Fibroblast of the conjunctiva (primary cell): ENCODE data around the gene SRGAP3.

Source experiments
- DNase-seq: peaks from one replicate; pipeline ENCODE4 v3.0.0-alpha.2; 2010; ENCODE audit warnings: low read depth

The SRGAP3 gene

GRCh38 chr3:9173445-9173844 is 76.0 kb downstream of the SRGAP3 start:
- no peak for DNase-seq

- no peak for DNase-seq
Observed at GRCh38 chr3:9172851-9173321, 76.6 kb downstream of the SRGAP3 start.

DNA sequence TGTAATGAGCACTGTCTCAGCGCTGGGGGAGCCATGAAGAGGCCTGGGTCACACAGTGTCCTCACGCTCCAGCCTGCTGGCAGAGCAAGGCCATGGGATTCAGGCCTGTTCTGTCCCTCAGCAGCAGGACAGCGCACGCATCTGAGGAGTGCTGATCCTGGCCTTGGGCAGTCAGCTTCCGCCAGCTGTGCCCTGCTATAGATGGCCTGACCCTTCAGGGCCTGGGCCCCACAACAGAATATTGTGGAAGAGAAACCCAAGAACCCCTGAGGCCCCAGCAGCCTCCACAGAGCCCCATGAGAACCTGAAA is 78.6 kb downstream of the SRGAP3 start:
- DNase-seq, result no peak

DNA sequence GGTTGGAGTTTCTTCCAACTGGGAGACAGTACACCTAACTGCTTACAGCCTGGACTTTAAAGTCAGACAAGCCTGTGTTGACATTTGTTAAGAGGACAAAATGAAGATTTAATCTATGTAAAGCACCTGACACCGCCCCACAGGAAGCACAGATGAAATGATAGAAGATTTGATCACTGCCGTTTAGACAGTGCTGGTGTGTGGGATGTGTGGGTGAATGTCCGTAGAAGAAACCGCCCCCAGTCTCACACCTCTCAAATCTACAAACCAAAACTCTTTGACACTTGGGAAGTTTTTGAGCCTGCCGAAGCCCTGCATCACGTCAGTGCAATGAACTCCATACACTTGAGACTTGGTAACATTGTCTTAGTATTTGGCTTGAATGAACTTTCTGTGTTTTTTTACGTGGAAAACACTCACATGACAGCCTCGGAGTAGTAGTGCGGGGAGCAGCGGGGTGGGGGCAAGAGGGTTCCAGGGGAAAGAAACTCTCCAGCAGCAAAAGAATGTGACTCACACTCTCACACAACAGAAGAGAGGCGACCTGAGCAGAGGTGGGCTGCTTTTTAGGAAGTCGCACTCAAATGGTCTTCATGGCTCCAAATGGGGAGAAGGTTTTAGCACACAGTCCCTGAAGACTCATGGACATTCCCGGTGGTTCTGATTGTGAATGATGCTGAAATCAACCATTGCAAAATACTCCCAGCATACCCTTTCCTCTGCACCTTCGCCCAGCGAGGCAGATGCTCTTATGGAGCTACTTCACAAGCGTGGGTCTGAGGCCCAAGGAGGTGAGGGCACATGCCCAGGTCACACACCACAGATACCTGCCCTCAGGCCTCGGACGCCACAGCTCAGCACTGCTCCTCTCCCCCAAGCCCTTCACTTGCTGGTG is 79.2 kb downstream of the SRGAP3 start:
- DNase-seq, result no peak

GRCh38 chr3:9169326-9169725 is 80.1 kb downstream of the SRGAP3 start:
- DNase-seq, result no peak

DNA sequence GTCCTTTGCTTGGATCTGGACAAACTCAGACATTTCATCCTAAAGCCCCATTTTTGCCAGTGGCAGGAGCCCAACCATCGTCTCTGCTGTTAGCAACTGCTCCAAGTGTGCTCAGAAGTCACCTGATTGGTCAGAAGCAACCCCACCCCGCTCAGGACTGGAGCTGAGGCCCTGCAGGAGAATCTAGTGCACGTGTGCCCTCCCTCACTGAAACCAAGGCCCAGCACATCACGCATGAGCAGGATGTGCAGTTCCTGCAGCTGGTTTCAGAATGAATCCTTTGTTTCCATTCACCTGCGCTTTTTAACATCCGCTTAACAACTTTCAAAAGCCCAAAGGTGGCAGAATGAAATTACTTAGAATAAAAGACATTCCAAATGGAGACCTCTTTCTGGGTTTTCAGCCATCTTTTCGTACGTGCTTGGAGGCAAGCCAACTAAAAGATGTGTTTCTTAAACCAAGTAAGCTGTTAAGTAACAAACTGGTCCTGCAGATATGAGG is 81.2 kb downstream of the SRGAP3 start:
- DNase-seq, result no peak

- DNase-seq, result no peak
Observed at GRCh38 chr3:9167222-9167621, 82.2 kb downstream of the SRGAP3 start.

- DNase-seq, result no peak
Observed at GRCh38 chr3:9165421-9165820, 84.0 kb downstream of the SRGAP3 start.

- no peak for DNase-seq
Observed at GRCh38 chr3:9163289-9163688, 86.2 kb downstream of the SRGAP3 start.

- no peak for DNase-seq
Observed at GRCh38 chr3:9161811-9162210, 87.6 kb downstream of the SRGAP3 start.

DNA sequence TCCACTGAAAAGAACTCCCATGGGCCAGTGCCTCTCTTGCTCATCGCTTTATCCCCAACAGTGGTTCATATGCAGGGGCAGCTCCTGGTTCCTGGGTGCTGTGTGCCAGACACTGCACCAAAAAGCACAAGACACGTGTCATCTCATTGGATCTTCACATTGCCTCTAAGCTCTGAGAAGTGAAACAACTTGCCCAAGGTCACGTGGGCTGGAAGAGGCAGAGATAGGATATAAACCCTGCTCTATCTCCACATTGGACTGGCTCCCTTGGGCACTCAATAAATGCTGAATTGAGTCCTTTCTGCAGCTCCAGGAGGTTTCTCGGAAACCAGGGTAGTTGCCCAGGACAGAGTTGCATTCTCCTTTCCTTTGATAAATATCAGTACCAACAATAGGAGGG is 88.1 kb downstream of the SRGAP3 start:
- DNase-seq, result no peak

- DNase-seq, result no peak
Observed at GRCh38 chr3:9158865-9159630, 90.4 kb downstream of the SRGAP3 start.

DNA sequence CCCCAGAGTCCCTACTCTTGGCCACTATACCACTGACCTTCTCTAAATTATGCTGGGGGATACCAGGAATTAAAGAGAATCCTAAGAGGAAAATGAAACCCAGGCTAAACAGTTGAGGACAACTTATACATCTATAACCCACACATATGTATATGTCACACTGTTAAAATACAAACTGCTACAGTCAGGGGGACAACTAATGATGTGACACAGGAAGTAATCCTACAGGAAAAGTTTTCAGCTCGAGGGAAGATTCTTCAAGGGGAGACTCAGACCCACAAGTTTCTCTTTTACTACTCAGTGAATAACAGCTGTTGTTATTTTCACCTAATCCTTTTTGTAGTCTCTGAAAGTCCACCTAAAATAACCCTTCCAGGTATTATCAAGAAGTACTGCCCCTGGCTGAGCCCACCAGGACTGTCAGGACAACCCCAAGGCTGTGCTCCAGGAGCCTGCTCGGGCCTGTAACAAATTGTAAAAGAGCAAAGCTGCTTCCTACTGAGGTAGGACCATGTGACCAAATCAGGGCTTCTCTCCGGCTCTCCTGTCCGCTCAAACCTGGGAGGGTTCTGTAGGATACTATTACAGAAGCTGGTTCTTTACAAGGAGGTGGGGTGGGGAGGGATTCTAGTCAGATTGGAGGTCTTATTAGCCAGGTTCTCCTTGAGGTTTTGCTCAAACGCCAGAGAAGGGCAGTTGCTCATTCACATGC is 91.6 kb downstream of the SRGAP3 start:
- DNase-seq, result no peak

DNA sequence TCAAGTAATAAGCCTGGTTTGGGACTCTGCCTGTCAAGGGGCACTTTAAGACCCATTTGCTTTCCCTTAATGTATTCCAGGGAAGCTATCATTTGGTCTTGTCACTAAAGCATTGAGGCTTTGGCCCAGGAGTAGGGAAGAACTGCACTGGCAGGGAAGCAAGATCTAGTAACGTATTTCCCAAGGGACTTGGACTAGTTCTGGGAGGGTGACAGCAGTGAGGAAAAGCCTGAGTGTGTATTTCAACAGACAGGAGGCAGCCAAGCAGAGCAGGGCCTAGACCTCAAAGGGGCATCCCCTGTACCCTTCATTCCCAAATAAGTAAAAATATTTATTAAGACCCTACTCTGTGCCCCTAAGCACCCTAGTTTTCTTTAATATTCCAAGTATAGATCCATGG is 92.8 kb downstream of the SRGAP3 start:
- DNase-seq, result no peak

DNA sequence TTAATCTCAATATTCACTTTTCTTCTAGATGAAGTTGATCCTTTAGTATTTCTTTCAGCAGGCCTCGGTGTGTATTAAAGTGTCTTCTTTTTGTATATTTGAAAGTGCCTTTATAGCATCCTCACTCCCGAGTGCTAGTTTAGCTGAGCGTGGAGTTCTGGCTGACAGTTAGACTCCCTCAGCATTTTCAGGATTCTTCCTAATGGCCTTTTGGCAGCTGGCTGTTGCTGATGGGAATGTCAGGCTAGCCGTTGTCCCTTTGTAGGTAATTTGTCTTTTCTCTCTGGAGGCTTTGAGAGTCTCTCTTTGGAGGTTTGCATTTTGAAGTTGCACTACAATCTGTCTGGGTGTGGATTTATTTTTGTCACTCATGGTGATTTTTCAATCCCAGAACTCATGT is 94.4 kb downstream of the SRGAP3 start:
- no peak for DNase-seq

DNA sequence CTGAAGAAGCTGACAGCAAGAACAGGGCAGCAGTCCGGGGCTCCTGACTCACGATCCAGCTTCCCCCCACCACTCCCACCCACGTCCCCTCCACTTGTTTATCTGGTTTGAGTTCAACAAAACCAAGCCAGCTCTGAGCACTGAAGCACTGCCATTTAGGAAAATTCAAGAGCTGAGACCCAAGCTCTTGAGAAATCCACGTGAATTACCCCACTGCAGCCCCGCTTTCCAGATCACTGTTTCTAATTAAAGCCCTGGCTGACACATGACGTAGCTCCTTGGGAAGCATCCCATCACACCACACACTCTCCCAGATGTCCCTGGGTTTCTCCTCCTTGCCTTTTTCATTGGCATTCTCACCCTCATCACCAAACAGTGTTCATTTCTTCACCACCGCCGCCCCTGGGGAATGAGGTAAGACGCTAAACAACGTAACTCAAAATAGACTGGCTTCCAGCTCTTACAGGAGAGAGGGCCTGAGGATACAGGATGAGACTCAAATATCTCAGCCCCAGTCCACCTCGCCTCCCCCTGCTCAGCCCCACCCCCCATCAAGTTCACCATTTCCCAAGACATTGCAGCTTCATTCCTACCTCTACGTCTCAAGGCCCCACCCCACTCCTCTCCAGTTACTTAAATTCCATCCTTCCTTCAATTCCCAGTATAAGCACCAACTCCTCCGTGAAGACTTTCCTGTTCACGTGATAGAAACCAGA is 95.4 kb downstream of the SRGAP3 start:
- DNase-seq, result peak; percentile 76

DNA sequence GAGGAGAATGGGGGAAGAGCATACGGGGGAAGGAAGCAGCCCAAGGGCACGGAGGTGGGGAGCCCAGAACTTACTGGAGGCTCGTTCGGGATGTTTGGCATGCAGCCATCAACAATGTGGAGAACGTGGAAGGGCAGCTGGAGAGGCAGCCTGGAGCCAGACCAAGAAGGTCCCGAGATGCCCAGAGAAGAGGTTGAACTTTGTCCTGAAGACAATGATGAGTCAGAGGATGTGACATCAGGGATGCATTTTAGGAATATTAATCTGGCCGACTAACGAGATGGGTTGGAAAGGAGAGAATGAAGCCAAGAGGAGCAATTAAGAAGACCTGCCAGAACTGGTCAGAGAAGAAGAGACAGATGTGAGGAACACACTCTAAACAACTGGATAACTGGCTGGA is 98.2 kb downstream of the SRGAP3 start:
- peak; percentile 10 for DNase-seq

DNA sequence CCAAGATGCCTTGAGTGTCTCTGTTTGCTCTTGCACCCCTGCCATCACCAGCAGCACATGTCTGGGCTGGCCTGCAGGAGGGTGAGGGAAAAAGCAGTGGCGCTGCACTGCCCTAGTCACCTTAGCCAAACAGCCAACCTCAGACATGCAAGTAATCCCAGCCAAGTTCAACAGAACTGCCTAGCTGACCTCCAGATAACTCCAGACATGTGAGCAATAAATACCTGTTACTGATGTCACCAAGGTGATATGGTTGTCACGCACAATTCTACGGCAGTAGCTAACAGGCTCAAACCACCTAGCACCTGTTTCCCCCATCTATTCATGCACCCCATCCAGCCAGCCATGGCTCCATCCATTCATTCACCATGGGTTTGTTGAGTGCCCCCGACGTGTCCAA is 99.9 kb downstream of the SRGAP3 start:
- DNase-seq, result no peak

- no peak for DNase-seq
Observed at GRCh38 chr3:9147896-9148266, 101.6 kb downstream of the SRGAP3 start.

- no peak for DNase-seq
Observed at GRCh38 chr3:9147215-9147895, 102.1 kb downstream of the SRGAP3 start.

DNA sequence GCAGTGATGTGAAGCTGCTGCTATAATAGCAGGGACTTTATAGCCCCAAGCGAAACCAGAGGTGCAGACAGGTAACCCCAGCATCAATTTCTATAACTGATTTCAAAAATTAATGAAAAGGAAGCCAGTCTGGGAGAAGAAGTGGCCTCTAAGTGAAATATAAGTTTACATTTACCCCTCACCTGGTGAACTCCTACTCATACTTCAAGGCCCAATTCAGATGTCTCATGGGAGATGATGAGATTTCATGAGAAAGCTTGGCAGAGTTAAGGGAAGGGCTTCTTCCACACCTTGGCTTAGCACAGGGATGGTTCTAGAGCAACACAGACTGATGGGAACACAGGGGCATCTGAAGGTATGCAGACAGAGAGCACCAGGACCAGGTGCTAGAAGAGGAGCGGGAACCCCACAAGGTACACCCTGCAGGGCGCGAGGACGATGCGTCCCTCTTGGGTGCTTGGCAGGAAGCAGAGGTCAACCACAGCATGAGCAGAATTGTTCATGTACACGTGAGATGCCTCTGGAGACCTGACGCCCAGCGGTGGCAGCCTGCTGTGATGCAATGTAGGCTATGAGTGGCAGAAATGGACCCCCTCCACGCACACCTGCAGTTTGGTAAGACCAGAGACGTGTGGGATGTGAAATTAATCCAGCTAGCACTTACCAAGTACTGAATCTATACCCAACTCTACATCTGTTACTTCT is 102.9 kb downstream of the SRGAP3 start:
- no peak for DNase-seq
